Measurements from ENCODE around the gene MLXIP. TPM values are rescaled to one million over a fixed set of nuclear protein-coding genes. Genes with fewer than 3 reads are reported as not detected.

The MLXIP gene
- total and polyA plus RNA-seq, 2 donors (not counting 3 experiments of a cell fraction or from before 2014, with no cell fraction given): 22.0 to 72.5 TPM

GRCh38 chr12:122167356-122167925, 88.9 kb downstream of the MLXIP start:
- H3K36me3 ChIP-seq (ENCODE audit: control insufficient read depth in 2 of 2, extremely low read depth in 1 of 2, insufficient read depth in 2 of 2, low read length in 2 of 2): no peaks in the 10 kb centered on the region
- DNase-seq (ENCODE audit: low read depth, low spot score) (no peak), FAIRE-seq (no peak)
- H3K27ac ChIP-seq (ENCODE audit: insufficient read depth, low read depth, low read length): no peak overlapping the region
- dilution Hi-C loops (cut with MboI; ENCODE audit: extremely low pct_ligation_motif_present, low sequenced_read_pairs): no loop called here
- TF ChIP-seq JUN (IDR thresholded peaks at IDR 0.05; ENCODE audit: borderline replicate concordance, insufficient read depth, insufficient read length, low read depth) (no peak), GATA2 (IDR thresholded peaks at IDR 0.05; ENCODE audit: insufficient read depth, insufficient read length, low read depth, low read length) (no peak), EZH2 (IDR thresholded peaks at IDR 0.05; ENCODE audit: borderline replicate concordance, low read depth, low read length, severe bottlenecking) (no peak), MYC (IDR thresholded peaks at IDR 0.05; ENCODE audit: low read depth, low read length) (no peak), POLR2AphosphoS5 (IDR thresholded peaks at IDR 0.05; ENCODE audit: insufficient read depth, low read depth, low read length) (no peak), CTCF (IDR thresholded peaks at IDR 0.05; ENCODE audit: extremely low read depth in 1 of 2, insufficient read depth in 1 of 2, low read depth in 1 of 2, low read length in 2 of 2) (no peak), FOS (IDR thresholded peaks at IDR 0.05; ENCODE audit: borderline replicate concordance, insufficient read depth, low read length) (no peak), MAX (IDR thresholded peaks at IDR 0.05; ENCODE audit: insufficient read depth, insufficient read length) (no peak), POLR2A (IDR thresholded peaks at IDR 0.05; ENCODE audit: low read depth, low read length) (no peak)
- H2AFZ ChIP-seq (ENCODE audit: low read depth, low read length): no peak overlapping the region
- no peaks in the 10 kb centered on the region for H3K9me3 ChIP-seq (replicated peaks; ENCODE audit: control insufficient read depth, insufficient read depth, low read length)
- CTCF ChIA-PET: interaction anchor here (0.9 to 1.8 kb wide), 2 partner anchors 23 to 36 kb away, joined by 3 to 8 read pairs; no protein-coding TSS in a partner anchor
- POLR2A ChIA-PET: no interaction called here
- H3K9me1 ChIP-seq (replicated peaks; ENCODE audit: control insufficient read depth, extremely low read depth, insufficient read depth, low read length): no peaks in the 10 kb centered on the region
- H3K4me2 ChIP-seq (ENCODE audit: insufficient read depth, low read length): no peak overlapping the region
- H3K4me1 ChIP-seq (ENCODE audit: control insufficient read depth, extremely low read depth, insufficient read depth, low read length): no peaks in the 10 kb centered on the region
- H3K79me2 ChIP-seq (ENCODE audit: control insufficient read depth, insufficient read depth, low read length): no peaks in the 10 kb centered on the region
- peaks cover 0 to 3% of the 10 kb centered on the region in 2 experiments for H3K27me3 ChIP-seq (ENCODE audit: control insufficient read depth in 2 of 2, insufficient read depth in 2 of 2, low read length in 2 of 2)
- no peaks in the 10 kb centered on the region for H4K20me1 ChIP-seq (replicated peaks; ENCODE audit: control insufficient read depth, extremely low read depth, insufficient read depth, low read length)
- no TSS peak for BruUV-seq (replicated peaks)
- H3K9ac ChIP-seq (replicated peaks; ENCODE audit: extremely low read depth, insufficient read depth, low read length): no peak overlapping the region
- no peak overlapping the region for H3K4me3 ChIP-seq (replicated peaks in 1 of 3; ENCODE audit: insufficient read depth in 1 of 3, low read depth in 1 of 3, low read length in 3 of 3)
- intact Hi-C loops (cut with micrococcal nuclease): no loop called here

Data from endothelial cell of umbilical vein (primary cell).